GM23338 (cell line): Measurements from ENCODE around the gene BCAS3. TPM values are rescaled to one million over a fixed set of nuclear protein-coding genes. Genes with fewer than 3 reads are reported as not detected.

Experiments used
- ATAC-seq: fragments of 200-7000 bp; cut with Tn5 transposase; 3 replicates; pipeline ENCODE4 v1.9.1; 2020
- DNase-seq: peaks from one replicate; pipeline ENCODE4 v3.0.0-alpha.2; 2015; ENCODE audit warnings: low spot score
- H2AFZ ChIP-seq: fragments of 200-600 bp; sonication (generic); 2 replicates; pipeline ENCODE4 v1.8.0; 2016; ENCODE audit warnings: antibody characterized with exemption, mild to moderate bottlenecking, moderate library complexity
- H3F3A ChIP-seq: fragments of 200-600 bp; sonication (generic); replicated peaks from 2 replicates; pipeline ENCODE4 v1.8.0; 2017; ENCODE audit warnings: antibody characterized with exemption, mixed run types, low read depth
- H3K27ac ChIP-seq: fragments of 200-600 bp; sonication (generic); 2 replicates; pipeline ENCODE4 v1.6.1; 2016; ENCODE audit warnings: low read depth
- H3K27me3 ChIP-seq: fragments of 200-600 bp; sonication (generic); 2 replicates; pipeline ENCODE4 v1.8.0; 2016; ENCODE audit warnings: mild to moderate bottlenecking, mixed run types, moderate library complexity; ENCODE audit not compliant: insufficient read depth
- H3K36me3 ChIP-seq: fragments of 200-600 bp; sonication (generic); 2 replicates; pipeline ENCODE4 v1.8.0; 2016; ENCODE audit warnings: mild to moderate bottlenecking; ENCODE audit not compliant: insufficient read depth
- H3K4me1 ChIP-seq: fragments of 200-600 bp; sonication (generic); 2 replicates; pipeline ENCODE4 v1.8.0; 2016; ENCODE audit warnings: mild to moderate bottlenecking, moderate library complexity; ENCODE audit not compliant: insufficient read depth
- H3K4me2 ChIP-seq: fragments of 200-600 bp; sonication (generic); 2 replicates; pipeline ENCODE4 v1.7.1; 2017; ENCODE audit warnings: mixed run types
- H3K4me3 ChIP-seq: fragments of 200-600 bp; sonication (generic); 2 replicates; pipeline ENCODE4 v1.6.1; 2016; ENCODE audit warnings: mixed run types
- H3K79me2 ChIP-seq: fragments of 200-600 bp; sonication (generic); replicated peaks from 2 replicates; pipeline ENCODE4 v1.8.0; 2017; ENCODE audit warnings: mild to moderate bottlenecking; ENCODE audit not compliant: insufficient read depth
- H3K9me2 ChIP-seq: fragments of 200-600 bp; sonication (generic); 2 replicates; pipeline ENCODE4 v1.8.0; 2017; ENCODE audit not compliant: insufficient read depth
- H4K20me1 ChIP-seq: fragments of 200-600 bp; sonication (generic); replicated peaks from 2 replicates; pipeline ENCODE4 v1.8.0; 2017; ENCODE audit warnings: mild to moderate bottlenecking; ENCODE audit not compliant: insufficient read depth
- H3K27ac Mint-ChIP-seq: 2 replicates; pipeline ENCODE4 v1.8.0; 2020; ENCODE audit warnings: inconsistent platforms, mild to moderate bottlenecking, moderate library complexity, mixed read lengths
- H3K27me3 Mint-ChIP-seq: 3 replicates; pipeline ENCODE4 v1.8.0; 2022; ENCODE audit warnings: low read depth, mild to moderate bottlenecking, moderate library complexity, mixed read lengths, inconsistent platforms; ENCODE audit not compliant: insufficient read depth, poor library complexity
- H3K36me3 Mint-ChIP-seq: 3 replicates; pipeline ENCODE4 v1.8.0; 2021; ENCODE audit warnings: low read depth, mild to moderate bottlenecking, inconsistent platforms, moderate library complexity, mixed read lengths
- H3K4me1 Mint-ChIP-seq: 3 replicates; pipeline ENCODE4 v1.8.0; 2020; ENCODE audit warnings: mild to moderate bottlenecking, inconsistent platforms, mixed read lengths
- H3K4me3 Mint-ChIP-seq: 3 replicates; pipeline ENCODE4 v1.8.0; 2021; ENCODE audit warnings: moderate library complexity, mild to moderate bottlenecking, inconsistent platforms, mixed read lengths
- H3K9me3 Mint-ChIP-seq: 3 replicates; pipeline ENCODE4 v1.8.0; 2020; ENCODE audit warnings: moderate library complexity, mild to moderate bottlenecking, inconsistent platforms, mixed read lengths
- CREB1 ChIP-seq: fragments of 250-450 bp; sonication (Bioruptor Pico); IDR thresholded peaks from 2 replicates; pipeline ENCODE4 v1.5.0; 2020; ENCODE audit warnings: low read depth, mild to moderate bottlenecking, moderate library complexity
- CTCF ChIP-seq, 2 experiments: fragments of 200-600 bp in 1 of 2; sonication (generic) in 1 of 2; conservative IDR thresholded peaks; 2 replicates each; pipeline versions ENCODE4 v1.5.1 to v1.6.1; 2016 to 2017; ENCODE audit warnings: antibody characterized with exemption in 2 of 2, low read depth in 2 of 2, mild to moderate bottlenecking in 2 of 2, moderate library complexity in 1 of 2
- ETS1 ChIP-seq: IDR thresholded peaks from 2 replicates; pipeline ENCODE4 v1.6.1; 2016; ENCODE audit warnings: antibody characterized with exemption
- EZH2 ChIP-seq: fragments of 200-600 bp; sonication (generic); IDR thresholded peaks from one replicate; pipeline ENCODE4 v1.8.0; 2017; ENCODE audit warnings: antibody characterized with exemption, mild to moderate bottlenecking, low read depth; ENCODE audit not compliant: unreplicated experiment
- EZH2phosphoT487 ChIP-seq: fragments of 200-600 bp; sonication (generic); IDR thresholded peaks from one replicate; pipeline ENCODE4 v1.8.1; 2018; ENCODE audit warnings: antibody characterized with exemption; ENCODE audit not compliant: unreplicated experiment
- JUNB ChIP-seq: IDR thresholded peaks from one replicate; pipeline ENCODE4 v1.6.1; 2016; ENCODE audit warnings: antibody characterized with exemption; ENCODE audit not compliant: unreplicated experiment
- NANOG ChIP-seq: IDR thresholded peaks from 2 replicates; pipeline ENCODE4 v1.6.1; 2016; ENCODE audit warnings: antibody characterized with exemption, borderline replicate concordance
- POLR2AphosphoS5 ChIP-seq: IDR thresholded peaks from 2 replicates; pipeline ENCODE4 v1.6.1; 2016; ENCODE audit warnings: antibody characterized with exemption, low read depth
- REST ChIP-seq: IDR thresholded peaks from one replicate; pipeline ENCODE4 v1.6.1; 2018; ENCODE audit warnings: antibody characterized with exemption; ENCODE audit not compliant: unreplicated experiment
- STAT1 ChIP-seq: IDR thresholded peaks from one replicate; pipeline ENCODE4 v1.6.1; 2016; ENCODE audit warnings: antibody characterized with exemption; ENCODE audit not compliant: unreplicated experiment
- ZNF114 ChIP-seq: fragments of 250-450 bp; sonication (Bioruptor Pico); IDR thresholded peaks from 2 replicates; pipeline ENCODE4 v1.5.0; 2020; ENCODE audit warnings: mild to moderate bottlenecking, moderate library complexity
- ZNF331 ChIP-seq: fragments of 250-450 bp; sonication (Bioruptor Pico); IDR thresholded peaks from 2 replicates; pipeline ENCODE4 v1.5.0; 2020; ENCODE audit warnings: low read depth, mild to moderate bottlenecking, moderate library complexity
- ZNF462 ChIP-seq: fragments of 250-450 bp; sonication (Bioruptor Pico); IDR thresholded peaks from 2 replicates; pipeline ENCODE4 v1.5.0; 2020; ENCODE audit warnings: mild to moderate bottlenecking, moderate library complexity
- polyA plus RNA-seq: library from polyadenylated mRNA; unstranded; fragments of >200 nt; fragmentation: Nextera tagmentation; extraction: Ambion mirVana; gene quantifications from 2 replicates; pipeline ENCODE4 v1.2.1, GENCODE V29; 2016
- total RNA-seq: library from RNA; depleted of rRNA; stranded (reverse); fragments of >200 nt; shearing (Covaris generic); gene quantifications from 2 replicates; pipeline ENCODE4 v1.2.3, GENCODE V29; 2014

The BCAS3 gene
- total and polyA plus RNA-seq, 2 experiments from 2014 or later: 8.2 to 28.0 TPM

GRCh38 chr17:60743282-60743681 is 65.6 kb downstream of the BCAS3 start:
- Mint-ChIP-seq H3K9me3 (no peaks in the 10 kb centered on the region), H3K27ac (peak overlapping the region; percentile 88), H3K36me3 (no peaks in the 10 kb centered on the region), H3K4me3 (peak overlapping the region; percentile 34), H3K4me1 (peaks cover 31% of the 10 kb centered on the region), H3K27me3 (peaks cover 1% of the 10 kb centered on the region)
- no peak overlapping the region for H2AFZ ChIP-seq
- DNase-seq (no peak), ATAC-seq (no peak)
- peaks cover 39% of the 10 kb centered on the region for H3K4me1 ChIP-seq
- peak overlapping the region; percentile 51; the same call in 1 of the 2 replicates for H3K27ac ChIP-seq
- no peaks in the 10 kb centered on the region for H3F3A ChIP-seq
- peak overlapping the region; percentile 67 for H3K4me2 ChIP-seq
- TF ChIP-seq NANOG: no peak
- TF ChIP-seq ZNF462: no peak
- TF ChIP-seq JUNB: no peak
- TF ChIP-seq ETS1: no peak
- no peak for TF ChIP-seq REST
- no peak for TF ChIP-seq ZNF331
- TF ChIP-seq CREB1: no peak
- no peak for TF ChIP-seq POLR2AphosphoS5
- TF ChIP-seq ZNF114 (CRISPR knock-in tag): no peak
- no peak for TF ChIP-seq EZH2
- TF ChIP-seq STAT1: no peak
- TF ChIP-seq CTCF (conservative IDR thresholded peaks at IDR 0.05; ENCODE audit: low read depth in 2 of 2): no peak
- no peak for TF ChIP-seq EZH2phosphoT487
- H3K27me3 ChIP-seq: no peaks in the 10 kb centered on the region
- no peaks in the 10 kb centered on the region for H3K9me2 ChIP-seq
- H3K36me3 ChIP-seq: no peaks in the 10 kb centered on the region
- no peaks in the 10 kb centered on the region for H3K79me2 ChIP-seq
- H4K20me1 ChIP-seq: no peaks in the 10 kb centered on the region
- H3K4me3 ChIP-seq: no peak overlapping the region
